Adrenal gland (tissue), 12 donors: ENCODE measurements around the gene SYT8. TPM values are rescaled to one million over a fixed set of nuclear protein-coding genes. Genes with fewer than 3 reads are reported as not detected.
"Not testable (repeated sequence)": the region's sequence is repeated elsewhere in the genome, so short reads cannot be mapped to it uniquely, and the experiment has no call there.

Experiments
- DNase-seq, 7 donors: peaks; one replicate each; pipeline ENCODE4 v3.0.0-alpha.2; 2019 to 2020
- H3K27ac ChIP-seq, 5 donors: fragments of 200-600 bp; sonication (generic) in 4 of 5; 1 replicate in 3 of 5; 2 replicates in 2 of 5; pipeline versions ENCODE4 v1.5.1 to v1.8.0; 2016 to 2020; ENCODE audit warnings: mild to moderate bottlenecking in 1 of 5
- H3K27me3 ChIP-seq: fragments of 200-600 bp; 2 replicates; pipeline ENCODE4 v1.8.0; 2021
- H3K36me3 ChIP-seq, 2 donors: fragments of 200-600 bp; replicated peaks in 1 of 2; 1 replicate in 1 of 2; 2 replicates in 1 of 2; pipeline versions ENCODE4 v1.5.1 to v1.8.0; 2018 to 2022
- H3K4me1 ChIP-seq, 2 donors: fragments of 200-600 bp; replicated peaks in 1 of 2; 1 replicate in 1 of 2; 2 replicates in 1 of 2; pipeline versions ENCODE4 v1.5.1 to v1.8.0; 2018 to 2021
- H3K4me3 ChIP-seq, 4 donors: fragments of 200-600 bp; sonication (generic) in 3 of 4; one replicate each; pipeline ENCODE4 v1.5.1; 2016 to 2018
- H3K9me3 ChIP-seq, 3 donors: fragments of 200-600 bp; sonication (generic) in 1 of 3; replicated peaks in 1 of 3; 1 replicate in 2 of 3; 2 replicates in 1 of 3; pipeline versions ENCODE4 v1.5.1 to v1.8.0; 2016 to 2021
- POLR2A ChIP-seq, 2 donors: fragments of 450-650 bp; IDR thresholded peaks; one replicate each; pipeline ENCODE4 v1.6.1; 2017; ENCODE audit warnings: antibody characterized with exemption in 2 of 2, mild to moderate bottlenecking in 2 of 2, moderate library complexity in 1 of 2
- WGBS, 4 donors: extraction: QIAGEN DNeasy Blood & Tissue Kit in 2 of 4; methylation state at CpG; one replicate each; pipeline versions ENCODE4 v1.1.5 to v1.1.7; 2013 to 2017; 5-methylcytosine and 5-hydroxymethylcytosine counted together
- intact Hi-C, 2 donors: fragments of 100-400 bp; cut with DNase I; formaldehyde crosslinking; loops; one replicate each; pipeline versions ENCODE4 v1.14.1 to v1.15.0; 2022 to 2023
- polyA plus RNA-seq, 3 donors: library from polyadenylated mRNA; stranded (reverse); fragments of 200-250 nt in 2 of 3; fragments of 350-450 nt in 1 of 3; fragmentation: Illumina TruSeq in 1 of 3; extraction: RNeasy Lipid Tissue Mini Kit (QIAGEN cat#74804) in 1 of 3; gene quantifications; one replicate each; pipeline ENCODE4 v1.2.3, GENCODE V29; 2013 to 2014
- total RNA-seq, 9 donors: library from RNA; depleted of rRNA in 4 of 9; stranded (reverse); fragments of >200 nt in 4 of 9; fragments of 120-200 nt in 1 of 9; fragmentation: NEBNext Ultra II Directional in 1 of 9; extraction: Animal tissue kit (Norgen Biotek cat#: 25700) in 1 of 9; gene quantifications; one replicate each; pipeline versions ENCODE4 v1.1.0 to v1.2.4, GENCODE V29; 2013 to 2023
- TF ChIP-seq, protein P1 (sequence below), 6 experiments: fragments of 450-650 bp in 4 of 6; fragments of 200-600 bp in 2 of 6; sonication (generic) in 1 of 6; IDR thresholded peaks; 1 replicate in 5 of 6; 2 replicates in 1 of 6; pipeline versions ENCODE4 v1.5.1 to v1.8.0; 2016 to 2021; ENCODE audit warnings: antibody characterized with exemption in 6 of 6, mild to moderate bottlenecking in 2 of 6, moderate library complexity in 1 of 6
- donor health status: healthy with polysubstance abuse.
- donor health status: Bipolar disorder and iron deficiency.
- donor health status: DM: yes; HTN: yes; CAD: no.
- donor health status: DM: no; HTN: no; CAD: no.
- donor health status: DM: no; HTN: no; CAD: no.
- donor health status: DM: yes; HTN: yes; CAD: no.

Gene SYT8
- total and polyA plus RNA-seq, 12 donors: 0.44 to 3.1 (median 0.91) TPM; not detected in 7

GRCh38 chr11:1873048-1873812 lies 38.4 kb downstream of the SYT8 start:
- intact Hi-C loops: no loop called here
- H3K4me3 ChIP-seq: peak overlapping the region in 1 of 4 donors; percentile 60
- peaks cover 31 to 45% of the 10 kb centered on the region in 2 donors for H3K4me1 ChIP-seq
- TF ChIP-seq, protein P1, sequence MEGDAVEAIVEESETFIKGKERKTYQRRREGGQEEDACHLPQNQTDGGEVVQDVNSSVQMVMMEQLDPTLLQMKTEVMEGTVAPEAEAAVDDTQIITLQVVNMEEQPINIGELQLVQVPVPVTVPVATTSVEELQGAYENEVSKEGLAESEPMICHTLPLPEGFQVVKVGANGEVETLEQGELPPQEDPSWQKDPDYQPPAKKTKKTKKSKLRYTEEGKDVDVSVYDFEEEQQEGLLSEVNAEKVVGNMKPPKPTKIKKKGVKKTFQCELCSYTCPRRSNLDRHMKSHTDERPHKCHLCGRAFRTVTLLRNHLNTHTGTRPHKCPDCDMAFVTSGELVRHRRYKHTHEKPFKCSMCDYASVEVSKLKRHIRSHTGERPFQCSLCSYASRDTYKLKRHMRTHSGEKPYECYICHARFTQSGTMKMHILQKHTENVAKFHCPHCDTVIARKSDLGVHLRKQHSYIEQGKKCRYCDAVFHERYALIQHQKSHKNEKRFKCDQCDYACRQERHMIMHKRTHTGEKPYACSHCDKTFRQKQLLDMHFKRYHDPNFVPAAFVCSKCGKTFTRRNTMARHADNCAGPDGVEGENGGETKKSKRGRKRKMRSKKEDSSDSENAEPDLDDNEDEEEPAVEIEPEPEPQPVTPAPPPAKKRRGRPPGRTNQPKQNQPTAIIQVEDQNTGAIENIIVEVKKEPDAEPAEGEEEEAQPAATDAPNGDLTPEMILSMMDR (IDR thresholded peaks at IDR 0.05): no peak
- peak in 1 of 2 donors; percentile 50 for TF ChIP-seq POLR2A (IDR thresholded peaks at IDR 0.05)
- no peaks in the 10 kb centered on the region for H3K27me3 ChIP-seq
- WGBS, 4 donors: 16 to 21% (median 18%) methylated on average over 10 to 11 of the region's 11 CpGs
- H3K9me3 ChIP-seq: no peaks in the 10 kb centered on the region
- peak overlapping the region in 3 of 5 donors; percentile 64 to 97 (median 93) for H3K27ac ChIP-seq
- H3K36me3 ChIP-seq: no peaks in the 10 kb centered on the region
- peak in 5 of 7 donors; percentile 68 to 81 (median 72) for DNase-seq

- H3K27me3 ChIP-seq, intact Hi-C loops, H3K36me3 ChIP-seq, H3K9me3 ChIP-seq: not testable (repeated sequence)
- Histone ChIP-seq H3K27ac (peak overlapping the region in 2 of 5 donors; percentile 93 to 97), H3K4me1 (peaks cover 31 to 45% of the 10 kb centered on the region in 2 donors), H3K4me3 (peak overlapping the region in 1 of 4 donors; percentile 60)
- 42 to 58% (median 46%) methylated on average over 13 to 17 of the region's 17 CpGs for WGBS, 4 donors
- DNase-seq: peak in 3 of 7 donors; percentile 11 to 22 (median 13)
Measured at GRCh38 chr11:1873813-1874150, 39.0 kb downstream of the SYT8 start.

DNA sequence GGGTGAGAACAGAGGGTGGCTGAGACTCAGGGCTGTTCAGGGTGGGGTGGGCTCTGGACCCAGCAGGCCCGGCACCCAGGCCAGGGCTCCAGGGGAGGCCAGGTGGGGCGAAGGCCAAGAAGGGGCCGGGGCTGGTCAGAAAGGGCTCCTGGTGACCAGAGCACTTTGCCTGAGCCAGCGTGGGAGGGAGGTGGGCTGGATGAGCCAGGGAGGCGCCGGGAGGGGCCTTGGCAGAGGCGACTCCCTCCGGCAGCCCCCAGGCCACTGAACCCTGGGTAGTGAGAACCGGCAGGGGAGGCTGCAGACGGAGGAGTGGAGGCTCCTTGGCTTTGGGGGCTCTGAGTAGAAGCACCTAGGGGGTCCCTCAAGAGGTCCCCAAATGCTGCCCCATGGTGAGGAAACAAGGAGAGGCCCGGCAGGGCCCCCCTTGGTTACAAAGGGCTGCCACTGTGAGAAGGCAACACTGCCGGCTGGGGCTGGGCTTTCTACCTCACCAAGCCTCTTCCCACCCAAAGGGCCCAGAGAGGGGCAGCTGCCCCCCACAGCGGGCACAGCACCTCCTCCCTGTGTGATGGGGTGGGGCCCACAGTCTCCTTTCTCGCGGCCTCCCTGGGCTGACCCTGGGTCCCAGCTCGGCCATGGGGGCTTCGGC lies 39.8 kb downstream of the SYT8 start:
- Histone ChIP-seq H3K27ac (peak overlapping the region in 3 of 5 donors; percentile 55 to 97 (median 76)), H3K4me1 (peaks cover 31 to 47% of the 10 kb centered on the region in 2 donors), H3K4me3 (peak overlapping the region in 1 of 4 donors; percentile 19)
- intact Hi-C loops, H3K27me3 ChIP-seq, H3K9me3 ChIP-seq, H3K36me3 ChIP-seq: not testable (repeated sequence)
- DNase-seq: peak in 6 of 7 donors; percentile 23 to 47 (median 38)
- WGBS, 4 donors: 46 to 70% (median 54%) methylated on average over 9 to 17 of the region's 17 CpGs

DNA sequence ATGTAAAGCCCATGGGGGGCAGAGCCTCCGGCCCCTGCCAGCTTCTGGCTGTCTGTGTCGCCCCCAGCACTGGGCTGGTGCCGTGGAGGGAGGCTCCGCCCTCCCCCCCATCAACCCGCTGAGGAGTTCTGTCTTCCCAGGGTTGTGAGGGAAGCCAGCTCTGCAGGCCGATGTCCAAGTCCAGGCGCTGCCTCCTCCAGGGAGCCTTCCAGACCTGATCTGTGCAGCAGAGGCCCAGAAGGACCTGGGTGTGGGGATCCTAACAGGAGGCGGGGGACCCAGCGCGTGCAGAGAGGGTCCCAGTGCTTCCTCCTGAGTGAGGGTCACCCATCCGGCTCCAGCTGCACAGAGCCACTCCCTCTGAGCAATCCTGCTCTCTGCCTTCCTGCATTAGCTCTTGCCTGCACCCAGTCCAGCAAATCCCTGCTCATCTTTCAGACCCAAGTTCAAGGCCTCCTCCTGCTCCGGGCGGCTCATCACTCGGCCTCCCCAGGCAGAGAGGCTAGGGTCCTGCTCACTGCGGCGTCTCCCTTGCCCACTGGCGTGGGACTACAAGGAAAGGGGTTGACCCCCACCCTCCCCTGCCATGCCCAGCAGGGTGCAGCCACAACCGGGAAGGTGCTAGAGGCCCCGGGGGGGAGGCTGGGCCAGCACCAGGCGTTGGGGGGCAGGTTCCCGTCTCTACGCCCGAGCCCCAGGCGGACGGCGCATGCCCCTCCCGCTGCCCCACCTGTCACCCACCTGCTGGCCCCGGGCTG lies 40.5 kb downstream of the SYT8 start:
- Histone ChIP-seq H3K27ac (peak overlapping the region in 4 of 5 donors; percentile 61 to 97 (median 73)), H3K36me3 (no peaks in the 10 kb centered on the region), H3K4me3 (no peak overlapping the region), H3K27me3 (no peaks in the 10 kb centered on the region), H3K4me1 (peaks cover 31 to 54% of the 10 kb centered on the region in 2 donors), H3K9me3 (no peaks in the 10 kb centered on the region)
- intact Hi-C loops: no loop called here
- peak in 6 of 7 donors; percentile 45 to 65 (median 50) for DNase-seq
- TF ChIP-seq, protein P1 (IDR thresholded peaks at IDR 0.05): no peak
- no peak for TF ChIP-seq POLR2A (IDR thresholded peaks at IDR 0.05)
- WGBS, 4 donors: 41 to 69% (median 55%) methylated on average over 5 to 27 of the region's 28 CpGs

GRCh38 chr11:1875851-1876301 lies 41.1 kb downstream of the SYT8 start:
- peak; percentile 17 to 55 (median 22) for DNase-seq
- H3K9me3 ChIP-seq, H3K36me3 ChIP-seq, intact Hi-C loops, H3K27me3 ChIP-seq: not testable (repeated sequence)
- peak overlapping the region in 4 of 5 donors; percentile 61 to 97 (median 73) for H3K27ac ChIP-seq
- peak overlapping the region in 1 of 4 donors; percentile 32 for H3K4me3 ChIP-seq
- 30 to 63% (median 55%) methylated on average over 2 to 13 of the region's 13 CpGs for WGBS, 4 donors
- H3K4me1 ChIP-seq: peaks cover 30 to 52% of the 10 kb centered on the region in 2 donors
